ENCODE measurements around the gene GALNTL6. TPM values are rescaled to one million over a fixed set of nuclear protein-coding genes. Genes with fewer than 3 reads are reported as not detected.
A peak's percentile ranks its signal among the peaks of the same experiment; 100 is the strongest.

The GALNTL6 gene
- total and polyA plus RNA-seq, 9 of the 15 experiments (the other 6 are each of a cell fraction or from before 2014, with no cell fraction given) = 0.18 to 0.50 (median 0.29) TPM

GRCh38 chr4:172865103-172865502 is 1051.9 kb downstream of the GALNTL6 start:
- H3K9me1 ChIP-seq (ENCODE audit: control insufficient read depth, insufficient read depth, low read length) = no peaks in the 10 kb centered on the region
- in situ Hi-C loops (cut with MboI) (no loop called here), intact Hi-C loops (cut with micrococcal nuclease) (no loop called here)
- no peak overlapping the region for H2AFZ ChIP-seq (ENCODE audit: low read depth, low read length)
- BruUV-seq (replicated peaks) = no TSS peak
- 0 out of 2 replicates have a peak, but pooled peaks cover 1% of the 10 kb centered on the region for H3K9me3 ChIP-seq (replicated peaks; ENCODE audit: control insufficient read depth, insufficient read depth, low read depth, low read length)
- DNase-seq (ENCODE audit: extremely low read depth in 1 of 4, low spot score in 3 of 4) (no peak), FAIRE-seq (no peak), ATAC-seq (no peak)
- no peaks in the 10 kb centered on the region for H3K79me2 ChIP-seq (ENCODE audit: control insufficient read depth, insufficient read depth, low read length)
- no peaks in the 10 kb centered on the region for H4K20me1 ChIP-seq (replicated peaks; ENCODE audit: control insufficient read depth, insufficient read depth, low read length)
- H3K27me3 ChIP-seq (ENCODE audit: control insufficient read depth in 2 of 2, insufficient read depth in 2 of 2, low read length in 2 of 2) = no peaks in the 10 kb centered on the region
- H3K4me1 ChIP-seq (replicated peaks in 1 of 2; ENCODE audit: control insufficient read depth in 2 of 2, insufficient read depth in 2 of 2, low read length in 2 of 2) = no peaks in the 10 kb centered on the region
- H3K9ac ChIP-seq (ENCODE audit: insufficient read depth in 1 of 2, low read depth in 2 of 2, low read length in 2 of 2) = no peak overlapping the region
- no peaks in the 10 kb centered on the region for H3K36me3 ChIP-seq (ENCODE audit: control insufficient read depth, insufficient read depth, low read length)
- H3K4me2 ChIP-seq (ENCODE audit: insufficient read depth, low read length) = no peak overlapping the region
- WGBS (ENCODE audit: insufficient coverage, low coverage, missing lambda C conversion rate) = 0% methylated on average over 2 of the region's 2 CpGs
- H3K4me3 ChIP-seq = no peak overlapping the region
- ChIA-PET CTCF (ENCODE audit: low intra/inter-chr PET ratio) (no interaction called here), POLR2A (no interaction called here)
- H3K27ac ChIP-seq (ENCODE audit: extremely low read depth, low read depth, low read length) = no peak overlapping the region
- TF ChIP-seq, protein P1, sequence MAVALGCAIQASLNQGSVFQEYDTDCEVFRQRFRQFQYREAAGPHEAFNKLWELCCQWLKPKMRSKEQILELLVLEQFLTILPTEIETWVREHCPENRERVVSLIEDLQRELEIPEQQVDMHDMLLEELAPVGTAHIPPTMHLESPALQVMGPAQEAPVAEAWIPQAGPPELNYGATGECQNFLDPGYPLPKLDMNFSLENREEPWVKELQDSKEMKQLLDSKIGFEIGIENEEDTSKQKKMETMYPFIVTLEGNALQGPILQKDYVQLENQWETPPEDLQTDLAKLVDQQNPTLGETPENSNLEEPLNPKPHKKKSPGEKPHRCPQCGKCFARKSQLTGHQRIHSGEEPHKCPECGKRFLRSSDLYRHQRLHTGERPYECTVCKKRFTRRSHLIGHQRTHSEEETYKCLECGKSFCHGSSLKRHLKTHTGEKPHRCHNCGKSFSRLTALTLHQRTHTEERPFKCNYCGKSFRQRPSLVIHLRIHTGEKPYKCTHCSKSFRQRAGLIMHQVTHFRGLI (CRISPR knock-in tag; IDR thresholded peaks at IDR 0.05) = no peak
- TF ChIP-seq, protein P2, sequence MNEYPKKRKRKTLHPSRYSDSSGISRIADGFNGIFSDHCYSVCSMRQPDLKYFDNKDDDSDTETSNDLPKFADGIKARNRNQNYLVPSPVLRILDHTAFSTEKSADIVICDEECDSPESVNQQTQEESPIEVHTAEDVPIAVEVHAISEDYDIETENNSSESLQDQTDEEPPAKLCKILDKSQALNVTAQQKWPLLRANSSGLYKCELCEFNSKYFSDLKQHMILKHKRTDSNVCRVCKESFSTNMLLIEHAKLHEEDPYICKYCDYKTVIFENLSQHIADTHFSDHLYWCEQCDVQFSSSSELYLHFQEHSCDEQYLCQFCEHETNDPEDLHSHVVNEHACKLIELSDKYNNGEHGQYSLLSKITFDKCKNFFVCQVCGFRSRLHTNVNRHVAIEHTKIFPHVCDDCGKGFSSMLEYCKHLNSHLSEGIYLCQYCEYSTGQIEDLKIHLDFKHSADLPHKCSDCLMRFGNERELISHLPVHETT (CRISPR knock-in tag; conservative IDR thresholded peaks at IDR 0.05 in 1 of 2, IDR thresholded peaks at IDR 0.05 in 1 of 2) = no peak
- no peak for TF ChIP-seq ZNF384 (IDR thresholded peaks at IDR 0.05; ENCODE audit: low read depth, low read length)
- no peak for TF ChIP-seq SNRNP70 (optimal IDR thresholded peaks at IDR 0.05; ENCODE audit: low read depth, low read length)
- TF ChIP-seq ZNF175 (CRISPR knock-in tag; IDR thresholded peaks at IDR 0.05; ENCODE audit: low read depth) = no peak
- no peak for TF ChIP-seq KAT8 (IDR thresholded peaks at IDR 0.05; ENCODE audit: low read depth)
- TF ChIP-seq MCM3 (IDR thresholded peaks at IDR 0.05) = no peak
- TF ChIP-seq SRF (CRISPR knock-in tag; IDR thresholded peaks at IDR 0.05) = no peak
- TF ChIP-seq, protein P3, sequence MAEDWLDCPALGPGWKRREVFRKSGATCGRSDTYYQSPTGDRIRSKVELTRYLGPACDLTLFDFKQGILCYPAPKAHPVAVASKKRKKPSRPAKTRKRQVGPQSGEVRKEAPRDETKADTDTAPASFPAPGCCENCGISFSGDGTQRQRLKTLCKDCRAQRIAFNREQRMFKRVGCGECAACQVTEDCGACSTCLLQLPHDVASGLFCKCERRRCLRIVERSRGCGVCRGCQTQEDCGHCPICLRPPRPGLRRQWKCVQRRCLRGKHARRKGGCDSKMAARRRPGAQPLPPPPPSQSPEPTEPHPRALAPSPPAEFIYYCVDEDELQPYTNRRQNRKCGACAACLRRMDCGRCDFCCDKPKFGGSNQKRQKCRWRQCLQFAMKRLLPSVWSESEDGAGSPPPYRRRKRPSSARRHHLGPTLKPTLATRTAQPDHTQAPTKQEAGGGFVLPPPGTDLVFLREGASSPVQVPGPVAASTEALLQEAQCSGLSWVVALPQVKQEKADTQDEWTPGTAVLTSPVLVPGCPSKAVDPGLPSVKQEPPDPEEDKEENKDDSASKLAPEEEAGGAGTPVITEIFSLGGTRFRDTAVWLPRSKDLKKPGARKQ (CRISPR knock-in tag; IDR thresholded peaks at IDR 0.05) = no peak
- TF ChIP-seq C11orf30 (IDR thresholded peaks at IDR 0.05; ENCODE audit: low read depth) = peak; percentile 27; the same call in 1 of the 2 replicates
- no peak for TF ChIP-seq ZBTB17 (CRISPR knock-in tag; IDR thresholded peaks at IDR 0.05)
- TF ChIP-seq CHAMP1 (IDR thresholded peaks at IDR 0.05) = no peak
- no peak for TF ChIP-seq ZKSCAN8 (CRISPR knock-in tag; IDR thresholded peaks at IDR 0.05)
- TF ChIP-seq ATF3 (IDR thresholded peaks at IDR 0.05) = no peak
- no peak for TF ChIP-seq ATF3 (CRISPR knock-in tag; conservative IDR thresholded peaks at IDR 0.05)
- TF ChIP-seq MTA1 (IDR thresholded peaks at IDR 0.05; ENCODE audit: borderline replicate concordance) = no peak

Data from K562 (cell line).